ENCODE data around the gene MACC1.

- TF ChIP-seq CTCF (IDR thresholded peaks at IDR 0.05) (no peak), POLR2A (IDR thresholded peaks at IDR 0.05) (no peak), EP300 (IDR thresholded peaks at IDR 0.05) (no peak)
These were observed 89.2 kb downstream of the MACC1 start for GRCh38 chr7:20128001-20128400.

All from tibial nerve (tissue), 4 donors.